ENCODE results near the gene GNE.
"Not testable (repeated sequence)": the region's sequence is repeated elsewhere in the genome, so short reads cannot be mapped to it uniquely, and the experiment has no call there.

GRCh38 chr9:36294996-36295395 lies 36.7 kb upstream of the GNE start:
- not testable (repeated sequence) for TF ChIP-seq YY1 (IDR thresholded peaks at IDR 0.05; ENCODE audit: insufficient read depth, insufficient replicate concordance, low read depth, low read length); KMT2B (CRISPR knock-in tag; IDR thresholded peaks at IDR 0.05); POLR2AphosphoS5 (IDR thresholded peaks at IDR 0.05; ENCODE audit: low read depth, low read length); TCF7 (IDR thresholded peaks at IDR 0.05; ENCODE audit: low read depth); HOXA7 (CRISPR knock-in tag; IDR thresholded peaks at IDR 0.05); SCMH1 (CRISPR knock-in tag; IDR thresholded peaks at IDR 0.05; ENCODE audit: borderline replicate concordance); MAZ (IDR thresholded peaks at IDR 0.05; ENCODE audit: borderline replicate concordance, low read depth, low read length); MAZ (CRISPR knock-in tag; IDR thresholded peaks at IDR 0.05; ENCODE audit: low read depth); U2AF2 (IDR thresholded peaks at IDR 0.05; ENCODE audit: low read depth, low read length); ZBTB40 (IDR thresholded peaks at IDR 0.05); ZBTB40 (CRISPR knock-in tag; IDR thresholded peaks at IDR 0.05); ZNF672 (CRISPR knock-in tag; IDR thresholded peaks at IDR 0.05); ZNF557 (CRISPR knock-in tag; IDR thresholded peaks at IDR 0.05)
- TF ChIP-seq, protein P1, sequence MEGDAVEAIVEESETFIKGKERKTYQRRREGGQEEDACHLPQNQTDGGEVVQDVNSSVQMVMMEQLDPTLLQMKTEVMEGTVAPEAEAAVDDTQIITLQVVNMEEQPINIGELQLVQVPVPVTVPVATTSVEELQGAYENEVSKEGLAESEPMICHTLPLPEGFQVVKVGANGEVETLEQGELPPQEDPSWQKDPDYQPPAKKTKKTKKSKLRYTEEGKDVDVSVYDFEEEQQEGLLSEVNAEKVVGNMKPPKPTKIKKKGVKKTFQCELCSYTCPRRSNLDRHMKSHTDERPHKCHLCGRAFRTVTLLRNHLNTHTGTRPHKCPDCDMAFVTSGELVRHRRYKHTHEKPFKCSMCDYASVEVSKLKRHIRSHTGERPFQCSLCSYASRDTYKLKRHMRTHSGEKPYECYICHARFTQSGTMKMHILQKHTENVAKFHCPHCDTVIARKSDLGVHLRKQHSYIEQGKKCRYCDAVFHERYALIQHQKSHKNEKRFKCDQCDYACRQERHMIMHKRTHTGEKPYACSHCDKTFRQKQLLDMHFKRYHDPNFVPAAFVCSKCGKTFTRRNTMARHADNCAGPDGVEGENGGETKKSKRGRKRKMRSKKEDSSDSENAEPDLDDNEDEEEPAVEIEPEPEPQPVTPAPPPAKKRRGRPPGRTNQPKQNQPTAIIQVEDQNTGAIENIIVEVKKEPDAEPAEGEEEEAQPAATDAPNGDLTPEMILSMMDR (CRISPR knock-in tag; IDR thresholded peaks at IDR 0.05) = not testable (repeated sequence)
